Ishikawa (cell line): ENCODE measurements around the gene WNT7B.

ENCODE experiments used
- CEBPB ChIP-seq: IDR thresholded peaks from 2 replicates; pipeline ENCODE4 v1.6.1; 2012
- CREB1 ChIP-seq: IDR thresholded peaks from 2 replicates; pipeline ENCODE4 v1.6.1; 2012; ENCODE audit warnings: low read depth
- EGR1 ChIP-seq: IDR thresholded peaks from 2 replicates; pipeline ENCODE4 v1.6.1; 2012
- EP300 ChIP-seq: IDR thresholded peaks from 2 replicates; pipeline ENCODE4 v1.6.1; 2012; ENCODE audit warnings: borderline replicate concordance
- MAX ChIP-seq: IDR thresholded peaks from 2 replicates; pipeline ENCODE4 v1.6.1; 2012
- NFIC ChIP-seq: IDR thresholded peaks from 2 replicates; pipeline ENCODE4 v1.6.1; 2012
- RAD21 ChIP-seq: IDR thresholded peaks from 2 replicates; pipeline ENCODE4 v1.6.1; 2012; ENCODE audit warnings: low read depth
- REST ChIP-seq: IDR thresholded peaks from 2 replicates; pipeline ENCODE4 v1.6.1; 2012; ENCODE audit warnings: low read depth, mild to moderate bottlenecking
- TAF1 ChIP-seq: IDR thresholded peaks from 2 replicates; pipeline ENCODE4 v1.6.1; 2012; ENCODE audit warnings: low read depth, mild to moderate bottlenecking
- TCF12 ChIP-seq: IDR thresholded peaks from 2 replicates; pipeline ENCODE4 v1.6.1; 2012; ENCODE audit warnings: low read depth
- TEAD4 ChIP-seq: IDR thresholded peaks from 2 replicates; pipeline ENCODE4 v1.6.1; 2012
- USF1 ChIP-seq: IDR thresholded peaks from 2 replicates; pipeline ENCODE4 v1.6.1; 2012
- YY1 ChIP-seq: IDR thresholded peaks from 2 replicates; pipeline ENCODE4 v1.6.1; 2012; ENCODE audit warnings: low read depth
- ZBTB7A ChIP-seq: IDR thresholded peaks from 2 replicates; pipeline ENCODE4 v1.6.1; 2012; ENCODE audit warnings: low read depth

Gene WNT7B

GRCh38 chr22:45934659-45935341, 42.2 kb downstream of the WNT7B start:
- TF ChIP-seq MAX (0 out of 2 replicates have a peak, but pooled peaks have one; percentile 36), USF1 (no peak), EP300 (peak; percentile 58; the same call in 1 of the 2 replicates), RAD21 (peak; percentile 2; the same call in 1 of the 2 replicates), NFIC (peak; percentile 92), TEAD4 (no peak), EGR1 (peak; percentile 96), TCF12 (peak; percentile 71)

GRCh38 chr22:45934168-45934564, 42.8 kb downstream of the WNT7B start:
- TF ChIP-seq TEAD4 (no peak), YY1 (no peak), REST (no peak), ZBTB7A (no peak), USF1 (no peak), EP300 (no peak), CREB1 (no peak)

- TF ChIP-seq RAD21 (no peak), EP300 (no peak), EGR1 (no peak), CEBPB (no peak), REST (no peak), USF1 (no peak), TAF1 (no peak)
These were observed 43.3 kb downstream of the WNT7B start for GRCh38 chr22:45933506-45934167.

- TF ChIP-seq TEAD4 (no peak), USF1 (no peak), RAD21 (no peak), ZBTB7A (no peak), TAF1 (no peak), EP300 (no peak), TCF12 (no peak), NFIC (no peak), YY1 (no peak)
These were observed 44.9 kb downstream of the WNT7B start for GRCh38 chr22:45932071-45932470.

- TF ChIP-seq EGR1 (no peak), TEAD4 (no peak), TCF12 (no peak), USF1 (no peak), NFIC (no peak), EP300 (no peak)
These were observed 45.9 kb downstream of the WNT7B start for GRCh38 chr22:45931042-45931441.
